Liver (tissue), 9 donors: ENCODE data around the gene TBX21. TPM values are rescaled to one million over a fixed set of nuclear protein-coding genes. Genes with fewer than 3 reads are reported as not detected.

ENCODE experiments used
- DNase-seq: peaks from one replicate; pipeline ENCODE4 v3.0.0-alpha.2; 2017; ENCODE audit warnings: low spot score
- H3K27ac ChIP-seq, 2 donors: one replicate each; pipeline ENCODE4 v1.7.0; 2013; ENCODE audit warnings: inconsistent platforms in 2 of 2, low read length in 2 of 2, control low read depth in 1 of 2, low read depth in 1 of 2, mild to moderate bottlenecking in 1 of 2
- H3K27me3 ChIP-seq, 4 donors: one replicate each; pipeline versions ENCODE4 v1.6.1 to v1.7.0; 2013; ENCODE audit warnings: low read length in 3 of 4, inconsistent platforms in 1 of 4, mild to moderate bottlenecking in 1 of 4, moderate library complexity in 1 of 4; ENCODE audit not compliant: control insufficient read depth in 4 of 4, insufficient read depth in 4 of 4
- H3K36me3 ChIP-seq, 4 donors: one replicate each; pipeline versions ENCODE4 v1.6.1 to v1.7.0; 2013; ENCODE audit warnings: low read length in 3 of 4, mild to moderate bottlenecking in 3 of 4, low read depth in 1 of 4, moderate library complexity in 1 of 4; ENCODE audit not compliant: control insufficient read depth in 4 of 4, insufficient read depth in 3 of 4
- H3K4me1 ChIP-seq, 4 donors: one replicate each; pipeline versions ENCODE4 v1.6.1 to v1.7.0; 2013; ENCODE audit warnings: low read length in 3 of 4, mild to moderate bottlenecking in 3 of 4, moderate library complexity in 1 of 4; ENCODE audit not compliant: control insufficient read depth in 4 of 4, insufficient read depth in 4 of 4
- H3K4me3 ChIP-seq, 3 donors: one replicate each; pipeline versions ENCODE4 v1.6.1 to v1.7.0; 2013; ENCODE audit warnings: low read length in 3 of 3, control low read depth in 1 of 3, low read depth in 1 of 3, mild to moderate bottlenecking in 1 of 3
- H3K9ac ChIP-seq, 2 donors: one replicate each; pipeline ENCODE4 v1.7.0; 2013; ENCODE audit warnings: low read length in 2 of 2, mild to moderate bottlenecking in 2 of 2, moderate library complexity in 2 of 2, control low read depth in 1 of 2, low read depth in 1 of 2
- H3K9me3 ChIP-seq, 4 donors: one replicate each; pipeline versions ENCODE4 v1.6.1 to v1.7.0; 2013; ENCODE audit warnings: low read length in 3 of 4; ENCODE audit not compliant: control insufficient read depth in 4 of 4
- CTCF ChIP-seq: fragments of 150-350 bp; IDR thresholded peaks from 2 replicates; pipeline ENCODE4 v1.5.1; 2017; ENCODE audit warnings: improper control_type of control experiment, low read depth, low read length; ENCODE audit not compliant: missing input control
- EGR1 ChIP-seq, 2 donors: IDR thresholded peaks; 2 replicates each; pipeline ENCODE4 v1.6.1; 2016 to 2018; ENCODE audit warnings: antibody characterized with exemption in 2 of 2, low read depth in 2 of 2
- FOXA1 ChIP-seq: IDR thresholded peaks from 2 replicates; pipeline ENCODE4 v1.6.1; 2016; ENCODE audit warnings: antibody characterized with exemption
- GABPA ChIP-seq, 2 donors: IDR thresholded peaks in 1 of 2; conservative IDR thresholded peaks in 1 of 2; 2 replicates each; pipeline ENCODE4 v1.6.1; 2016; ENCODE audit warnings: antibody characterized with exemption in 2 of 2, mild to moderate bottlenecking in 1 of 2, moderate library complexity in 1 of 2
- HNF4A ChIP-seq, 2 donors: conservative IDR thresholded peaks; 2 replicates each; pipeline ENCODE4 v1.6.1; 2016; ENCODE audit warnings: antibody characterized with exemption in 2 of 2, mild to moderate bottlenecking in 2 of 2
- HNF4G ChIP-seq: IDR thresholded peaks from 2 replicates; pipeline ENCODE4 v1.6.1; 2016; ENCODE audit warnings: antibody characterized with exemption
- JUND ChIP-seq, 2 donors: IDR thresholded peaks; 2 replicates each; pipeline ENCODE4 v1.6.1; 2016; ENCODE audit warnings: antibody characterized with exemption in 2 of 2
- NR2F2 ChIP-seq: IDR thresholded peaks from 2 replicates; pipeline ENCODE4 v1.6.1; 2016; ENCODE audit warnings: antibody characterized with exemption
- RAD21 ChIP-seq, 2 donors: IDR thresholded peaks; 2 replicates each; pipeline ENCODE4 v1.6.1; 2016; ENCODE audit warnings: antibody characterized with exemption in 2 of 2, mild to moderate bottlenecking in 2 of 2
- REST ChIP-seq: IDR thresholded peaks from 2 replicates; pipeline ENCODE4 v1.6.1; 2016; ENCODE audit warnings: antibody characterized with exemption, mild to moderate bottlenecking
- RXRA ChIP-seq, 2 donors: IDR thresholded peaks; 2 replicates each; pipeline ENCODE4 v1.6.1; 2017 to 2018; ENCODE audit warnings: antibody characterized with exemption in 2 of 2, mild to moderate bottlenecking in 1 of 2
- SP1 ChIP-seq: IDR thresholded peaks from 2 replicates; pipeline ENCODE4 v1.6.1; 2018; ENCODE audit warnings: antibody characterized with exemption, mild to moderate bottlenecking
- TAF1 ChIP-seq: conservative IDR thresholded peaks from 2 replicates; pipeline ENCODE4 v1.6.1; 2016; ENCODE audit warnings: antibody characterized with exemption, mild to moderate bottlenecking
- YY1 ChIP-seq: IDR thresholded peaks from 2 replicates; pipeline ENCODE4 v1.6.1; 2016; ENCODE audit warnings: antibody characterized with exemption, mild to moderate bottlenecking
- ZBTB33 ChIP-seq: IDR thresholded peaks from 2 replicates; pipeline ENCODE4 v1.6.1; 2016; ENCODE audit warnings: antibody characterized with exemption
- WGBS: extraction: QIAGEN DNeasy Blood & Tissue Kit; methylation state at CpG from one replicate; pipeline ENCODE4 v1.1.7; 2013; 5-methylcytosine and 5-hydroxymethylcytosine counted together
- polyA plus RNA-seq, 2 donors: library from polyadenylated mRNA; stranded (reverse) in 1 of 2; unstranded in 1 of 2; fragments of 200-250 nt in 1 of 2; fragments of >200 nt in 1 of 2; fragmentation: Nextera tagmentation in 1 of 2; extraction: Ambion mirVana in 1 of 2; gene quantifications; one replicate each; pipeline versions ENCODE4 v1.2.1 to v1.2.3, GENCODE V29; 2013 to 2015
- total RNA-seq, 2 donors: library from RNA; depleted of rRNA; stranded (reverse); fragments of >200 nt; gene quantifications; one replicate each; pipeline ENCODE4 v1.2.3, GENCODE V29; 2014
- donor health status: healthy.
- donor health status: healthy.
- donor health status: healthy.
- donor health status: healthy.
- donor health status: healthy.

The TBX21 gene
- total and polyA plus RNA-seq, 4 donors = 0.19 to 0.59 (median 0.25) TPM; not detected in 1

GRCh38 chr17:47733674-47734410 is 806 bp downstream of the TBX21 start:
- Histone ChIP-seq H3K9ac (peak overlapping the region in 1 of 2 donors; percentile 54), H3K36me3 (no peaks in the 10 kb centered on the region), H3K4me1 (peaks cover 3 to 11% (median 4%) of the 10 kb centered on the region in 4 donors), H3K27me3 (peaks cover 0 to 8% (median 5%) of the 10 kb centered on the region in 4 donors), H3K27ac (peak overlapping the region in 1 of 2 donors; percentile 12), H3K9me3 (no peaks in the 10 kb centered on the region), H3K4me3 (peak overlapping the region in 2 of 3 donors; percentile 8 to 43)
- WGBS = 9% methylated on average over 60 of the region's 60 CpGs
- DNase-seq = no peak
- no peak for TF ChIP-seq ZBTB33
- TF ChIP-seq HNF4A (conservative IDR thresholded peaks at IDR 0.05) = no peak
- no peak for TF ChIP-seq HNF4G
- no peak for TF ChIP-seq RAD21 (IDR thresholded peaks at IDR 0.05)
- TF ChIP-seq REST = no peak
- no peak for TF ChIP-seq FOXA1
- TF ChIP-seq RXRA (IDR thresholded peaks at IDR 0.05) = no peak
- TF ChIP-seq EGR1 (IDR thresholded peaks at IDR 0.05; ENCODE audit: low read depth in 2 of 2) = no peak
- no peak for TF ChIP-seq NR2F2

GRCh38 chr17:47735139-47735464 is 2.1 kb downstream of the TBX21 start:
- no peak for DNase-seq
- Histone ChIP-seq H3K9me3 (no peaks in the 10 kb centered on the region), H3K27me3 (peaks cover 0 to 8% (median 5%) of the 10 kb centered on the region in 4 donors), H3K27ac (no peak overlapping the region), H3K4me3 (no peak overlapping the region), H3K4me1 (peaks cover 3 to 11% (median 4%) of the 10 kb centered on the region in 4 donors), H3K36me3 (no peaks in the 10 kb centered on the region), H3K9ac (no peak overlapping the region)
- TF ChIP-seq YY1 (no peak), EGR1 (IDR thresholded peaks at IDR 0.05; ENCODE audit: low read depth in 2 of 2) (no peak), JUND (IDR thresholded peaks at IDR 0.05) (no peak), HNF4G (no peak), CTCF (no peak), SP1 (no peak), GABPA (IDR thresholded peaks at IDR 0.05 in 1 of 2, conservative IDR thresholded peaks at IDR 0.05 in 1 of 2) (no peak), NR2F2 (no peak), TAF1 (no peak), FOXA1 (no peak)
- 72% methylated on average over 3 of the region's 3 CpGs for WGBS
